K562 (cell line): Measurements from ENCODE around the gene TNPO3. TPM values are rescaled to one million over a fixed set of nuclear protein-coding genes. Genes with fewer than 3 reads are reported as not detected.

ENCODE experiments used
- ATAC-seq: fragments of 200-7000 bp; cut with Tn5 transposase; 3 replicates; pipeline ENCODE4 v1.9.1; 2020; ENCODE audit warnings: moderate library complexity
- BruUV-seq: library from RNA; stranded (reverse); fragments of 400-500 nt; replicated peaks from 2 replicates; lab custom pipeline; 2021; lab: Mats Ljungman, UMichigan
- CTCF ChIA-PET: fragments of 300-600 bp; formaldehyde crosslinking; extraction: SDS; loops from one replicate; lab custom pipeline; 2021; ENCODE audit warnings: low intra/inter-chr PET ratio; lab: Yijun Ruan, JAX
- POLR2A ChIA-PET: fragments of 300-600, 350-650 bp; sonication (Branson Sonifier 250); formaldehyde crosslinking; extraction: SDS; loops from one replicate; lab custom pipeline; 2021; ENCODE audit warnings: antibody characterized with exemption, inconsistent platforms; lab: Yijun Ruan, JAX
- DNase-seq, 4 experiments: peaks; one replicate each; pipeline versions ENCODE4 v3.0.0 to v3.0.0-alpha.2; 2011 to 2018; ENCODE audit warnings: low spot score in 3 of 4, mixed read lengths in 3 of 4; ENCODE audit errors: extremely low read depth in 1 of 4
- FAIRE-seq: peaks from 2 replicates; lab custom pipeline; 2011; peaks lifted over from hg19 to GRCh38; lab: Jason Lieb, UNC
- H2AFZ ChIP-seq: 2 replicates; pipeline ENCODE4 v1.6.0; 2011; ENCODE audit warnings: low read depth, low read length, control low read depth, inconsistent platforms
- H3K27ac ChIP-seq: fragments of 200-600 bp; 3 replicates; pipeline ENCODE4 v1.8.0; 2011; ENCODE audit warnings: low read depth, mild to moderate bottlenecking, control low read depth, inconsistent platforms, low read length, moderate library complexity, mixed read lengths; ENCODE audit errors: extremely low read depth
- H3K27me3 ChIP-seq, 2 experiments: fragments of 300-600 bp in 1 of 2; 2 replicates in 1 of 2; 3 replicates in 1 of 2; pipeline versions ENCODE4 v1.6.0 to v1.8.0; 2011; ENCODE audit warnings: inconsistent platforms in 2 of 2, low read length in 2 of 2, mild to moderate bottlenecking in 1 of 2, mixed read lengths in 1 of 2, moderate library complexity in 1 of 2; ENCODE audit not compliant: control insufficient read depth in 2 of 2, insufficient read depth in 2 of 2
- H3K36me3 ChIP-seq: fragments of 300-600 bp; 3 replicates; pipeline ENCODE4 v1.8.0; 2011; ENCODE audit warnings: mild to moderate bottlenecking, low read length, inconsistent platforms; ENCODE audit not compliant: control insufficient read depth, insufficient read depth
- H3K4me1 ChIP-seq, 2 experiments: fragments of 200-600 bp in 1 of 2; replicated peaks in 1 of 2; 2 replicates in 1 of 2; 3 replicates in 1 of 2; pipeline versions ENCODE4 v1.5.1 to v1.8.0; 2011; ENCODE audit warnings: inconsistent platforms in 2 of 2, low read length in 2 of 2, mild to moderate bottlenecking in 1 of 2, mixed read lengths in 1 of 2, moderate library complexity in 1 of 2; ENCODE audit not compliant: control insufficient read depth in 2 of 2, insufficient read depth in 2 of 2
- H3K4me2 ChIP-seq: 2 replicates; pipeline ENCODE4 v1.6.1; 2011; ENCODE audit warnings: low read length, control low read depth, inconsistent platforms, mixed read lengths; ENCODE audit not compliant: insufficient read depth
- H3K4me3 ChIP-seq: fragments of 200-600 bp; sonication (generic), shearing (Covaris generic); 2 replicates; pipeline ENCODE4 v1.5.1; 2016; ENCODE audit warnings: control low read depth, inconsistent platforms
- H3K79me2 ChIP-seq: fragments of 200-600 bp; 3 replicates; pipeline ENCODE4 v1.8.0; 2011; ENCODE audit warnings: low read length, inconsistent platforms; ENCODE audit not compliant: control insufficient read depth, insufficient read depth
- H3K9ac ChIP-seq, 2 experiments: 2 replicates each; pipeline versions ENCODE4 v1.6.0 to v1.6.1; 2011; ENCODE audit warnings: low read depth in 2 of 2, low read length in 2 of 2, control low read depth in 1 of 2, inconsistent platforms in 1 of 2, mild to moderate bottlenecking in 1 of 2, mixed read lengths in 1 of 2; ENCODE audit not compliant: insufficient read depth in 1 of 2
- H3K9me1 ChIP-seq: one replicate; pipeline ENCODE4 v1.6.0; 2011; ENCODE audit warnings: inconsistent platforms, mild to moderate bottlenecking, low read length, moderate library complexity; ENCODE audit not compliant: control insufficient read depth, insufficient read depth
- H3K9me3 ChIP-seq: replicated peaks from 2 replicates; pipeline ENCODE4 v1.5.1; 2011; ENCODE audit warnings: low read depth, low read length, inconsistent platforms; ENCODE audit not compliant: control insufficient read depth, insufficient read depth
- H4K20me1 ChIP-seq: replicated peaks from 2 replicates; pipeline ENCODE4 v1.6.1; 2011; ENCODE audit warnings: low read length, inconsistent platforms, mixed read lengths; ENCODE audit not compliant: control insufficient read depth, insufficient read depth
- BACH1 ChIP-seq: fragments of 200-800 bp; sonication (Bioruptor generic); IDR thresholded peaks from 2 replicates; pipeline ENCODE4 v1.6.1; 2016; ENCODE audit warnings: missing genetic modification characterization, missing compliant biosample characterization
- BCL6 ChIP-seq: fragments of 250-450 bp; sonication (Bioruptor Pico); IDR thresholded peaks from 2 replicates; pipeline ENCODE4 v1.4.0; 2020
- CBX3 ChIP-seq, 2 experiments: IDR thresholded peaks; 1 replicate in 1 of 2; 2 replicates in 1 of 2; pipeline ENCODE4 v1.6.1; 2012; ENCODE audit warnings: inconsistent platforms in 2 of 2, low read length in 2 of 2, borderline replicate concordance in 1 of 2, control low read depth in 1 of 2
- CBX5 ChIP-seq: IDR thresholded peaks from 2 replicates; pipeline ENCODE4 v1.6.1; 2014; ENCODE audit warnings: low read depth, borderline replicate concordance
- CTCF ChIP-seq, 3 experiments: IDR thresholded peaks in 2 of 3; conservative IDR thresholded peaks in 1 of 3; 2 replicates each; pipeline ENCODE4 v1.5.1; 2011 to 2012; ENCODE audit warnings: low read length in 3 of 3, mild to moderate bottlenecking in 3 of 3, control low read depth in 2 of 3, improper control_type of control experiment in 1 of 3, inconsistent platforms in 1 of 3, low read depth in 1 of 3, mixed read lengths in 1 of 3, moderate library complexity in 1 of 3; ENCODE audit not compliant: insufficient read depth in 2 of 3
- EP300 ChIP-seq: IDR thresholded peaks from 2 replicates; pipeline ENCODE4 v1.6.1; 2012; ENCODE audit warnings: low read length, improper control_type of control experiment
- ESRRA ChIP-seq: fragments of 450-650 bp; IDR thresholded peaks from 2 replicates; pipeline ENCODE4 v1.6.1; 2014; ENCODE audit warnings: low read depth, mild to moderate bottlenecking, moderate library complexity, borderline replicate concordance
- ETV5 ChIP-seq: sonication (generic); formaldehyde crosslinking; IDR thresholded peaks from 2 replicates; pipeline ENCODE4 v1.4.0; 2020; ENCODE audit warnings: low read depth, mild to moderate bottlenecking, missing genetic modification reagents
- PRMT5 ChIP-seq: sonication (generic); formaldehyde crosslinking; IDR thresholded peaks from 2 replicates; pipeline ENCODE4 v1.5.0; 2020; ENCODE audit warnings: missing genetic modification reagents
- RBM39 ChIP-seq: fragments of 200-400 bp; formaldehyde crosslinking; optimal IDR thresholded peaks from 2 replicates; pipeline ENCODE3; 2018; ENCODE audit warnings: low read depth, low read length
- SRSF1 ChIP-seq: fragments of 200-400 bp; formaldehyde crosslinking; IDR thresholded peaks from 2 replicates; pipeline ENCODE4 v1.6.1; 2017; ENCODE audit warnings: mild to moderate bottlenecking, low read depth, low read length, moderate library complexity
- STAT5A ChIP-seq: IDR thresholded peaks from 2 replicates; pipeline ENCODE4 v1.6.1; 2012; ENCODE audit warnings: low read length, inconsistent platforms, borderline replicate concordance
- ZKSCAN3 ChIP-seq: fragments of 250-450 bp; sonication (Bioruptor Pico); IDR thresholded peaks from 2 replicates; pipeline ENCODE4 v1.4.0; 2020
- ZZZ3 ChIP-seq: fragments of 450-650 bp; IDR thresholded peaks from 2 replicates; pipeline ENCODE4 v1.6.1; 2016; ENCODE audit warnings: antibody characterized with exemption, mild to moderate bottlenecking, moderate library complexity
- WGBS: fragments of 100-300 bp; shearing (Covaris generic); methylation state at CpG from one replicate; pipeline ENCODE4 v1.1.6; 2016; ENCODE audit warnings: low coverage, mixed read lengths; ENCODE audit not compliant: insufficient coverage; ENCODE audit errors: missing lambda C conversion rate; 5-methylcytosine and 5-hydroxymethylcytosine counted together
- in situ Hi-C: fragments of 300-500 bp; cut with MboI; formaldehyde crosslinking; loops from 4 replicates; pipeline ENCODE4 v1.15.0; 2018; ENCODE audit warnings: inconsistent platforms, mixed read lengths
- intact Hi-C: fragments of 100-400 bp; cut with micrococcal nuclease; formaldehyde crosslinking; loops from 2 replicates; pipeline ENCODE4 v1.14.2; 2022
- polyA plus RNA-seq, 8 experiments: library from polyadenylated mRNA; depleted of rRNA in 4 of 8; stranded (reverse) in 5 of 8; unstranded in 3 of 8; fragments of >200 nt; fragmentation: Nextera tagmentation in 2 of 8; fragmentation: Illumina TruSeq in 1 of 8; extraction: Ambion mirVana in 2 of 8; extraction: Trizol in 1 of 8; gene quantifications; 2 replicates each; pipeline versions ENCODE4 v1.2.1 to v1.2.3, GENCODE V29; 2011 to 2014; ENCODE audit warnings: inconsistent platforms in 1 of 8, missing spikeins in 1 of 8
- total RNA-seq, 7 experiments: library from RNA; depleted of rRNA in 6 of 7; stranded (reverse); fragments of >200 nt in 6 of 7; fragmentation: Illumina TruSeq in 2 of 7; extraction: Trizol in 2 of 7; gene quantifications; 2 replicates each; pipeline versions ENCODE4 v1.2.1 to v1.2.3, GENCODE V29; 2011 to 2021; ENCODE audit warnings: low replicate concordance in 1 of 7
- TF ChIP-seq, protein P1 (sequence below): fragments of 450-650 bp; IDR thresholded peaks from 2 replicates; pipeline ENCODE4 v1.6.1; 2016; ENCODE audit warnings: low read depth, mild to moderate bottlenecking, moderate library complexity

TNPO3 gene
- total and polyA plus RNA-seq, 9 of the 15 experiments (the other 6 are each of a cell fraction or from before 2014, with no cell fraction given) = 35.8 to 125 (median 110) TPM

- H3K9ac ChIP-seq = no peak overlapping the region
- BruUV-seq = no TSS peak
- peaks cover 0 to 3% of the 10 kb centered on the region in 2 experiments; a peak in 1 of 5 replicates for H3K4me1 ChIP-seq
- H3K4me3 ChIP-seq = no peak overlapping the region
- H3K9me1 ChIP-seq = no peaks in the 10 kb centered on the region
- ATAC-seq = peak; percentile 54; the same call in 2 of the 3 replicates
- H4K20me1 ChIP-seq = no peaks in the 10 kb centered on the region
- in situ Hi-C loops = no loop called here
- no peaks in the 10 kb centered on the region for H3K9me3 ChIP-seq
- TF ChIP-seq BCL6 (CRISPR knock-in tag) (no peak), BACH1 (no peak), ETV5 (no peak), CBX3 (IDR thresholded peaks at IDR 0.05; ENCODE audit: borderline replicate concordance in 1 of 2, low read length in 2 of 2) (peak in 1 of 2 experiments; percentile 80; a peak in 1 of 3 replicates), CBX5 (0 out of 2 replicates have a peak, but pooled peaks have one; percentile 62), STAT5A (no peak), EP300 (no peak), ESRRA (no peak), SRSF1 (no peak), CTCF (IDR thresholded peaks at IDR 0.05 in 2 of 3, conservative IDR thresholded peaks at IDR 0.05 in 1 of 3; ENCODE audit: insufficient read depth in 2 of 3, low read depth in 1 of 3, low read length in 3 of 3) (peak; percentile 32 to 48 (median 39); a peak in 4 of 6 replicates), RBM39 (no peak), PRMT5 (CRISPR knock-in tag) (no peak), ZZZ3 (no peak), ZKSCAN3 (CRISPR knock-in tag) (no peak)
- TF ChIP-seq, protein P1, sequence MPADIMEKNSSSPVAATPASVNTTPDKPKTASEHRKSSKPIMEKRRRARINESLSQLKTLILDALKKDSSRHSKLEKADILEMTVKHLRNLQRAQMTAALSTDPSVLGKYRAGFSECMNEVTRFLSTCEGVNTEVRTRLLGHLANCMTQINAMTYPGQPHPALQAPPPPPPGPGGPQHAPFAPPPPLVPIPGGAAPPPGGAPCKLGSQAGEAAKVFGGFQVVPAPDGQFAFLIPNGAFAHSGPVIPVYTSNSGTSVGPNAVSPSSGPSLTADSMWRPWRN = no peak
- H3K27ac ChIP-seq = no peak overlapping the region
- peaks cover 44 to 63% of the 10 kb centered on the region in 2 experiments for H3K27me3 ChIP-seq
- intact Hi-C loops = no loop called here
- CTCF ChIA-PET = no interaction called here
- no peak overlapping the region for H3K4me2 ChIP-seq
- DNase-seq = no peak
- POLR2A ChIA-PET = interaction anchor here (0.6 kb wide), 1 partner anchor 72 kb away, joined by 3 read pairs; no protein-coding TSS in a partner anchor
- H2AFZ ChIP-seq = no peak overlapping the region
- WGBS = 4% methylated on average over 8 of the region's 8 CpGs
- no peak for FAIRE-seq
- no peaks in the 10 kb centered on the region for H3K36me3 ChIP-seq
- no peaks in the 10 kb centered on the region for H3K79me2 ChIP-seq
Observed at GRCh38 chr7:128928159-128928813, 126.6 kb downstream of the TNPO3 start.
